Endothelial cell of umbilical vein (primary cell): Measurements from ENCODE around the gene NTRK2. TPM values are rescaled to one million over a fixed set of nuclear protein-coding genes. Genes with fewer than 3 reads are reported as not detected.

Experiments used
- BruUV-seq: library from RNA; stranded (reverse); fragments of 400-500 nt; replicated peaks from 2 replicates; lab custom pipeline; 2021; lab: Mats Ljungman, UMichigan
- CTCF ChIA-PET: fragments of 300-600, 350-600 bp; sonication (Branson Sonifier 250); formaldehyde crosslinking; loops from one replicate; lab custom pipeline; 2021; ENCODE audit warnings: antibody characterized with exemption, inconsistent platforms; lab: Charles Lee
- POLR2A ChIA-PET: fragments of 300-600, 350-600 bp; sonication (Branson Sonifier 250); formaldehyde crosslinking; loops from one replicate; lab custom pipeline; 2021; ENCODE audit warnings: antibody characterized with exemption, inconsistent platforms; lab: Charles Lee
- DNase-seq: peaks from one replicate; pipeline ENCODE4 v3.0.0-alpha.2; 2011; ENCODE audit warnings: low read depth, low spot score
- FAIRE-seq: peaks from 2 replicates; lab custom pipeline; 2011; peaks lifted over from hg19 to GRCh38; lab: Jason Lieb, UNC
- H2AFZ ChIP-seq: 2 replicates; pipeline ENCODE4 v1.6.0; 2012; ENCODE audit warnings: low read depth, low read length, control low read depth, inconsistent platforms
- H3K27ac ChIP-seq: 2 replicates; pipeline ENCODE4 v1.5.1; 2011; ENCODE audit warnings: low read depth, mild to moderate bottlenecking, control low read depth, low read length, moderate library complexity; ENCODE audit not compliant: insufficient read depth
- H3K27me3 ChIP-seq, 2 experiments: 2 replicates each; pipeline versions ENCODE4 v1.6.0 to v1.6.1; 2011; ENCODE audit warnings: low read length in 2 of 2, mixed read lengths in 1 of 2; ENCODE audit not compliant: control insufficient read depth in 2 of 2, insufficient read depth in 2 of 2
- H3K36me3 ChIP-seq, 2 experiments: 2 replicates in 1 of 2; 3 replicates in 1 of 2; pipeline ENCODE4 v1.5.1; 2011; ENCODE audit warnings: low read length in 2 of 2, mild to moderate bottlenecking in 1 of 2, moderate library complexity in 1 of 2; ENCODE audit not compliant: control insufficient read depth in 2 of 2, insufficient read depth in 2 of 2; ENCODE audit errors: extremely low read depth in 1 of 2
- H3K4me1 ChIP-seq: 3 replicates; pipeline ENCODE4 v1.5.1; 2011; ENCODE audit warnings: mild to moderate bottlenecking, low read length; ENCODE audit not compliant: control insufficient read depth, insufficient read depth; ENCODE audit errors: extremely low read depth
- H3K4me2 ChIP-seq: 2 replicates; pipeline ENCODE4 v1.6.1; 2011; ENCODE audit warnings: low read length, control low read depth, mixed read lengths; ENCODE audit not compliant: insufficient read depth
- H3K4me3 ChIP-seq, 3 experiments: fragments of 200-600 bp in 1 of 3; sonication (generic), shearing (Covaris generic) in 1 of 3; replicated peaks in 1 of 3; 2 replicates each; pipeline ENCODE4 v1.5.1; 2011 to 2016; ENCODE audit warnings: control low read depth in 3 of 3, low read length in 3 of 3, mild to moderate bottlenecking in 2 of 3, inconsistent platforms in 1 of 3, low read depth in 1 of 3, moderate library complexity in 1 of 3; ENCODE audit not compliant: insufficient read depth in 1 of 3
- H3K79me2 ChIP-seq: 2 replicates; pipeline ENCODE4 v1.6.0; 2012; ENCODE audit warnings: low read length, inconsistent platforms; ENCODE audit not compliant: control insufficient read depth, insufficient read depth
- H3K9ac ChIP-seq: replicated peaks from 2 replicates; pipeline ENCODE3; 2011; ENCODE audit warnings: low read length, control low read depth; ENCODE audit not compliant: insufficient read depth; ENCODE audit errors: extremely low read depth
- H3K9me1 ChIP-seq: replicated peaks from 3 replicates; pipeline ENCODE4 v1.6.0; 2011; ENCODE audit warnings: mild to moderate bottlenecking, low read length; ENCODE audit not compliant: control insufficient read depth, insufficient read depth; ENCODE audit errors: extremely low read depth
- H3K9me3 ChIP-seq: replicated peaks from 2 replicates; pipeline ENCODE4 v1.5.1; 2012; ENCODE audit warnings: low read length, inconsistent platforms; ENCODE audit not compliant: control insufficient read depth, insufficient read depth
- H4K20me1 ChIP-seq: replicated peaks from 2 replicates; pipeline ENCODE3; 2011; ENCODE audit warnings: mild to moderate bottlenecking, low read length; ENCODE audit not compliant: control insufficient read depth, insufficient read depth; ENCODE audit errors: extremely low read depth
- EZH2 ChIP-seq: IDR thresholded peaks from 2 replicates; pipeline ENCODE4 v1.6.1; 2012; ENCODE audit warnings: borderline replicate concordance, low read depth, mild to moderate bottlenecking, moderate library complexity, low read length, inconsistent platforms; ENCODE audit not compliant: severe bottlenecking
- FOS ChIP-seq: IDR thresholded peaks from 2 replicates; pipeline ENCODE4 v1.6.1; 2011; ENCODE audit warnings: mild to moderate bottlenecking, low read length, moderate library complexity, borderline replicate concordance; ENCODE audit not compliant: insufficient read depth
- GATA2 ChIP-seq: IDR thresholded peaks from 2 replicates; pipeline ENCODE4 v1.7.0; 2011; ENCODE audit warnings: low read depth, mild to moderate bottlenecking, moderate library complexity, mixed read lengths, low read length; ENCODE audit not compliant: insufficient read length, insufficient read depth
- JUN ChIP-seq: IDR thresholded peaks from 2 replicates; pipeline ENCODE4 v1.6.1; 2011; ENCODE audit warnings: borderline replicate concordance, low read depth; ENCODE audit not compliant: insufficient read length, insufficient read depth
- MAX ChIP-seq: IDR thresholded peaks from 2 replicates; pipeline ENCODE4 v1.6.1; 2011; ENCODE audit not compliant: insufficient read depth, insufficient read length
- MYC ChIP-seq: IDR thresholded peaks from one replicate; pipeline ENCODE4 v1.6.1; 2011; ENCODE audit warnings: mild to moderate bottlenecking, low read depth, low read length
- POLR2A ChIP-seq: IDR thresholded peaks from 2 replicates; pipeline ENCODE4 v1.6.1; 2012; ENCODE audit warnings: low read depth, mild to moderate bottlenecking, control low read depth, low read length
- POLR2AphosphoS5 ChIP-seq: IDR thresholded peaks from 2 replicates; pipeline ENCODE4 v1.6.1; 2012; ENCODE audit warnings: low read depth, mild to moderate bottlenecking, control low read depth, low read length, moderate library complexity; ENCODE audit not compliant: insufficient read depth
- dilution Hi-C: fragments of 300-500 bp; cut with MboI; formaldehyde crosslinking; loops from one replicate; pipeline ENCODE4 v1.15.0; 2019; ENCODE audit warnings: low sequenced_read_pairs; ENCODE audit not compliant: extremely low pct_ligation_motif_present
- intact Hi-C: fragments of 100-400 bp; cut with micrococcal nuclease; formaldehyde crosslinking; loops from one replicate; pipeline ENCODE4 v1.10.0; 2022
- polyA plus RNA-seq, 4 experiments: library from polyadenylated mRNA; depleted of rRNA in 3 of 4; stranded (reverse) in 3 of 4; unstranded in 1 of 4; fragments of >200 nt; gene quantifications; 2 replicates each; pipeline versions ENCODE4 v1.2.1 to v1.2.3, GENCODE V29; 2011 to 2012; ENCODE audit warnings: missing spikeins in 1 of 4
- total RNA-seq: library from RNA; stranded (reverse); gene quantifications from 2 replicates; pipeline ENCODE4 v1.2.3, GENCODE V29; 2021
- TF ChIP-seq, protein P1 (sequence below), 2 donors: IDR thresholded peaks; 1 replicate in 1 of 2; 2 replicates in 1 of 2; pipeline ENCODE4 v1.5.1; 2011; ENCODE audit warnings: low read length in 2 of 2, mild to moderate bottlenecking in 2 of 2, moderate library complexity in 2 of 2, control low read depth in 1 of 2, inconsistent platforms in 1 of 2, low read depth in 1 of 2; ENCODE audit not compliant: insufficient read depth in 1 of 2; ENCODE audit errors: extremely low read depth in 1 of 2

Gene NTRK2
- total and polyA plus RNA-seq, 2 donors (not counting 3 experiments of a cell fraction or from before 2014, with no cell fraction given): 0.01 to 0.13 TPM

GRCh38 chr9:84694248-84694647 is 24.7 kb downstream of the NTRK2 start:
- no peak overlapping the region for H3K4me2 ChIP-seq
- CTCF ChIA-PET: interaction anchor here (1.2 to 5.3 kb wide), 4 partner anchors 10 to 916 kb away, joined by 3 to 77 read pairs (median 6); no protein-coding TSS in a partner anchor
- BruUV-seq: no TSS peak
- H3K9ac ChIP-seq: no peak overlapping the region
- H3K9me3 ChIP-seq: no peaks in the 10 kb centered on the region
- no peaks in the 10 kb centered on the region for H3K9me1 ChIP-seq
- H3K27me3 ChIP-seq: peaks cover 0 to 2% of the 10 kb centered on the region in 2 experiments
- no peak overlapping the region for H3K27ac ChIP-seq
- no peaks in the 10 kb centered on the region for H4K20me1 ChIP-seq
- no peak overlapping the region for H2AFZ ChIP-seq
- dilution Hi-C loops: no loop called here
- POLR2A ChIA-PET: no interaction called here
- TF ChIP-seq POLR2AphosphoS5 (no peak), FOS (no peak), MAX (no peak), POLR2A (no peak), GATA2 (no peak), EZH2 (no peak), MYC (no peak), JUN (no peak)
- TF ChIP-seq, protein P1, sequence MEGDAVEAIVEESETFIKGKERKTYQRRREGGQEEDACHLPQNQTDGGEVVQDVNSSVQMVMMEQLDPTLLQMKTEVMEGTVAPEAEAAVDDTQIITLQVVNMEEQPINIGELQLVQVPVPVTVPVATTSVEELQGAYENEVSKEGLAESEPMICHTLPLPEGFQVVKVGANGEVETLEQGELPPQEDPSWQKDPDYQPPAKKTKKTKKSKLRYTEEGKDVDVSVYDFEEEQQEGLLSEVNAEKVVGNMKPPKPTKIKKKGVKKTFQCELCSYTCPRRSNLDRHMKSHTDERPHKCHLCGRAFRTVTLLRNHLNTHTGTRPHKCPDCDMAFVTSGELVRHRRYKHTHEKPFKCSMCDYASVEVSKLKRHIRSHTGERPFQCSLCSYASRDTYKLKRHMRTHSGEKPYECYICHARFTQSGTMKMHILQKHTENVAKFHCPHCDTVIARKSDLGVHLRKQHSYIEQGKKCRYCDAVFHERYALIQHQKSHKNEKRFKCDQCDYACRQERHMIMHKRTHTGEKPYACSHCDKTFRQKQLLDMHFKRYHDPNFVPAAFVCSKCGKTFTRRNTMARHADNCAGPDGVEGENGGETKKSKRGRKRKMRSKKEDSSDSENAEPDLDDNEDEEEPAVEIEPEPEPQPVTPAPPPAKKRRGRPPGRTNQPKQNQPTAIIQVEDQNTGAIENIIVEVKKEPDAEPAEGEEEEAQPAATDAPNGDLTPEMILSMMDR (IDR thresholded peaks at IDR 0.05; ENCODE audit: extremely low read depth in 1 of 2, insufficient read depth in 1 of 2, low read depth in 1 of 2, low read length in 2 of 2): no peak
- no peak for DNase-seq
- no peaks in the 10 kb centered on the region for H3K4me1 ChIP-seq
- H3K79me2 ChIP-seq: no peaks in the 10 kb centered on the region
- intact Hi-C loops: loop anchor here (10.0 kb wide), 1 partner anchor 1091 kb away; no protein-coding TSS in a partner anchor
- no peaks in the 10 kb centered on the region for H3K36me3 ChIP-seq
- FAIRE-seq: no peak
- H3K4me3 ChIP-seq: no peak overlapping the region
